OCI-LY7 (cell line): Measurements from ENCODE around the gene COPS8.

Experiments used
- EZH2phosphoT487 ChIP-seq: fragments of 200-600 bp; sonication (generic); IDR thresholded peaks from 2 replicates; pipeline ENCODE4 v1.6.1; 2018; ENCODE audit warnings: low read depth, borderline replicate concordance, mild to moderate bottlenecking, mixed run types, antibody characterized with exemption, low read length, moderate library complexity, mixed read lengths
- TF ChIP-seq, protein P1 (sequence below): fragments of 200-600 bp; sonication (generic); conservative IDR thresholded peaks from 2 replicates; pipeline ENCODE4 v1.5.1; 2014; ENCODE audit warnings: mild to moderate bottlenecking, antibody characterized with exemption, low read length, moderate library complexity, mixed read lengths

DNA sequence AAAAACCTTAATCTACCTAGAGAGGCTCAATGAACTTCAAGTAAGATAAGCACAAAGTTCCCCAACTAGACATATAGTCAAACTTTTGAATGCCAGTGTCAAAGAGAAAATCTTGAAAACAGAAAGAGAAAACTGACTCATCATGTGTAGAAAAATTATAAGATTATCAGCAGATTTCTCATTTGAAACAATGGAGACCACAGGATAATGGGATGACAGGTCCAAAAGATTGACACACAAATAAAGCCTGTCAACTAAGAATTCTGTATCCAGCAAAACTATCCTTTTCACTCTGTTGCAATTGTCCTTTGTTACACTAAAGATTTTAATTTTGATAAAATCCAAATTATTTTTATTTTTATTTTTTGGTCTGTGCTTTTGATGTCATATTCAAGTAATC, 61.6 kb downstream of the COPS8 start:
- TF ChIP-seq, protein P1, sequence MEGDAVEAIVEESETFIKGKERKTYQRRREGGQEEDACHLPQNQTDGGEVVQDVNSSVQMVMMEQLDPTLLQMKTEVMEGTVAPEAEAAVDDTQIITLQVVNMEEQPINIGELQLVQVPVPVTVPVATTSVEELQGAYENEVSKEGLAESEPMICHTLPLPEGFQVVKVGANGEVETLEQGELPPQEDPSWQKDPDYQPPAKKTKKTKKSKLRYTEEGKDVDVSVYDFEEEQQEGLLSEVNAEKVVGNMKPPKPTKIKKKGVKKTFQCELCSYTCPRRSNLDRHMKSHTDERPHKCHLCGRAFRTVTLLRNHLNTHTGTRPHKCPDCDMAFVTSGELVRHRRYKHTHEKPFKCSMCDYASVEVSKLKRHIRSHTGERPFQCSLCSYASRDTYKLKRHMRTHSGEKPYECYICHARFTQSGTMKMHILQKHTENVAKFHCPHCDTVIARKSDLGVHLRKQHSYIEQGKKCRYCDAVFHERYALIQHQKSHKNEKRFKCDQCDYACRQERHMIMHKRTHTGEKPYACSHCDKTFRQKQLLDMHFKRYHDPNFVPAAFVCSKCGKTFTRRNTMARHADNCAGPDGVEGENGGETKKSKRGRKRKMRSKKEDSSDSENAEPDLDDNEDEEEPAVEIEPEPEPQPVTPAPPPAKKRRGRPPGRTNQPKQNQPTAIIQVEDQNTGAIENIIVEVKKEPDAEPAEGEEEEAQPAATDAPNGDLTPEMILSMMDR: no peak
- TF ChIP-seq EZH2phosphoT487: no peak
